ENCODE results near the gene LYPLA2.
"Not testable (repeated sequence)": the region's sequence is repeated elsewhere in the genome, so short reads cannot be mapped to it uniquely, and the experiment has no call there.

LYPLA2 gene

GRCh38 chr1:23801338-23801748, 10.4 kb downstream of the LYPLA2 start:
- no peak for DNase-seq (ENCODE audit: low spot score)

DNA sequence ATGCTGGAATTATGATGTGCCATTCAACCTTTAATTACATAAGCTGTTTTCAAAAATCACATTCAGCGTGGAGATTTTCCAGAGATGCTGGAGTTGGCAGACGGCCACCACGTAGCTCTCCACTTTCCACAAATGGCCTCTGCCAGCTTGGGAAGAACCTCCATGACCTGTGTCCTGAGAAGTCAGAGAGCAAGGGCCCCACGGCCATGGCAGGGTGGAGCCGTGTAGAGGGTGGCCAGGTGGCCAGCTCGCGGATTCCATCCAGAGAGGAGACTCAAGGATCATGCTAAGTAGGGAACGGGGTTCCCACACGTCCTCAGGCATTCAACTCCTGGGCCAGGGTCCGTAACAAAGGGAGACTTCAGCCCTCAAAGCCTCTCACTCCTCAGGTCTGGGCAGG, 10.9 kb downstream of the LYPLA2 start:
- DNase-seq (ENCODE audit: low spot score), result no peak

DNA sequence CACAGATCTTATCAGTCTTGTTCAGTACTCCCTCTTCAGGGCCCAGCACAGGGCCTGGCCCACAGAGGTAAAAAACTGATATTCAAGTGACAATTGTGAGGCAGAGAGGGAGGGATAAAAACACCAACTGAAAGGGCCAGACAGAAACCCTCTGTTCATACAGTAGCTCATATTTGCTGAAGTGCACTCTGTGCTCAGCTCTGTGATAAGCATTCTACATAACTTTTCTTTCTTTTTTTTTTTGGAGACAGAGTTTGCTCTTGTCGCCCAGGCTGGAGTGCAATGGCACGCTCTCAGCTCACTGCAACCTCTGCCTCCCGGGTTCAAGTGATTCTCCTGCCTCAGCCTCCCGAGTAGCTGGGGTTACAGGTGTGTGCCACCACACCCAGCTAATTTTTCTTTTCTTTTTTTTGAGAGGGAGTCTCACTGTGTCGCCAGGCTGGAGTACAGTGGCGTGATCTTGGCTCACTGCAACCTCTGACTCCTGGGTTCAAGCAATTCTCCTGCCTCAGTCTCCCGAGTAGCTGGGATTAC, 11.9 kb downstream of the LYPLA2 start:
- not testable (repeated sequence) for DNase-seq (ENCODE audit: low spot score)

DNA sequence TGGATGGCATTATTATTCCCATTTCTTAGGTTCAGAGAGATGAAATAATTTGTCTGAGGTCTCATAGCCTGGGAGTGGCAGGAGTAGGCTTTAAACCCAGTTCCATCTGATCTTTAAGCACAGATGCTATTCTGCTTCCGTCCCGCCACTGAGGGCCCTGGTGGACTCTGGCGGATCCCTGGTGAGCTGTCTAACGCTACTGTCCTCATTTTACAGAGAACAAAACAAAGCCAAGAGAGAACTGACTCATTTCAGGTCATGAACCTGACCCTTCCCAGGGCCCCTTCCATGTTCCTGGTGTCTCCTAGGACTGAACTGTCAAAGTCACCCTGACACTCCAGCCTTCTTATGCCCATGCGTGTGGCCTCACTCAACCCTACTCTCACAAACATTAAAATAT, 12.7 kb downstream of the LYPLA2 start:
- no peak for DNase-seq (ENCODE audit: low spot score)

- DNase-seq (ENCODE audit: low spot score), result no peak
Observed at GRCh38 chr1:23804183-23804835, 13.4 kb downstream of the LYPLA2 start.

- no peak for DNase-seq (ENCODE audit: low spot score)
Observed at GRCh38 chr1:23805025-23805424, 14.1 kb downstream of the LYPLA2 start.

DNA sequence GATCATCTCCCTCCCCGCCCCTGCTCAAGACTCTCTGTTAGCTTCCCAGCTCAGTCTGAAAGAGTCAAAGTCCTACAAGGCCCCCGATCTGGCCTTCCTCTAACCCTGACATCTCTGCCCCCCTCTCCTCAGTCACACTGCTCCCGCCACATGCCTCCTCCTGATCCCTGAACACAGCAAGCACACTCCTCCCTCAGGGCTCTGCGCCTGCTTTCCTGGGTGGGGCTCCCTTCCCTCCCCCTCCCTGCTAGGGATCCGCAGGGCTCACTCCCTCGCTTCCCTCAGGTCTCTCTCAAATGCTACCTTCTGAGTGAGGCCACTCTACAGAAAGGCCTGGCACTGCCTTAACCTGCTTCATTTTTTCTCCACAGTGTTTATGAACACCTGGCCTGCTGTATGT, 15.3 kb downstream of the LYPLA2 start:
- no peak for DNase-seq (ENCODE audit: low spot score)

GRCh38 chr1:23807453-23807852, 16.5 kb downstream of the LYPLA2 start:
- DNase-seq (ENCODE audit: low spot score), result no peak

- peak; percentile 76 for DNase-seq (ENCODE audit: low spot score)
Observed at GRCh38 chr1:23809751-23810171, 18.8 kb downstream of the LYPLA2 start.

- DNase-seq (ENCODE audit: low spot score), result peak; percentile 66
Observed at GRCh38 chr1:23810818-23811540, 20.0 kb downstream of the LYPLA2 start.

GRCh38 chr1:23814016-23814415, 23.1 kb downstream of the LYPLA2 start:
- DNase-seq (ENCODE audit: low spot score), result no peak

DNA sequence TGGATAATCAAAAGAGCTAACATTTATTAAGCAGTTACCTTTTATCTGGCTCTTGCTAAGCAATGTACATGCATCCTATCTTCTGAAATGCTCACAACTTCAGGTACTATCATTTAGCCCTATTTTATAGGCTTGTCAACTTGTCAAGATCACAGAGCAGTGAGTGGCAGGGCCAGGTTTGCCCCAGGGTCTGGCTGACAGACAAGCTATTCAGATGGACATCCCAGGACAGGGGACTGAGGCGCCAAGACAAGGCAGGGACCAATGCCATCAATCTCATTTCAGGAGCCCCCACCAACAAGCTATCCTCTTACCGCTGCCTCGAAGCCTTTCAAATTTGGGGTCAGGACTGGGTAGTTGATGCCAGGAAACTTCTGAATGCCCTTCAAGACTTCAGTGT, 25.4 kb downstream of the LYPLA2 start:
- DNase-seq (ENCODE audit: low spot score), result no peak

DNA sequence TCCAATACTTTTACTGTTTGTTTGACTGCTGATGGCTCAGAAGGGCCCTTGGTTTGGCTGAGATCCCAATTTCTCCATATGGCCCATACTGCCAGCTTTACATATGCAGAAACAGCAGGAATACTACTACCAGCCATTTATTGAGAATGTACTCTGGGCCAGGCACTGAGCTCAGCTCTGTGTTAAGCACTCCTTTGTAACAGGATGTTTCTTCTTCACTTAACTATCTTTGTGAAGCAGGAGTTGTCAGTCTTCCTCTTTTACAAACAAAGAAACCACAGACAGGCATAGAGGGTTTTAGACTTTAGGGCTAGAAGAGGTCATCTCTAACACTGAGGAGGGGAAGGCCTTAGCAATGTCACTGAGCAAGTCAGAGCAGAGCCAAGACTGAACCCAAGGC, 26.0 kb downstream of the LYPLA2 start:
- no peak for DNase-seq (ENCODE audit: low spot score)

DNA sequence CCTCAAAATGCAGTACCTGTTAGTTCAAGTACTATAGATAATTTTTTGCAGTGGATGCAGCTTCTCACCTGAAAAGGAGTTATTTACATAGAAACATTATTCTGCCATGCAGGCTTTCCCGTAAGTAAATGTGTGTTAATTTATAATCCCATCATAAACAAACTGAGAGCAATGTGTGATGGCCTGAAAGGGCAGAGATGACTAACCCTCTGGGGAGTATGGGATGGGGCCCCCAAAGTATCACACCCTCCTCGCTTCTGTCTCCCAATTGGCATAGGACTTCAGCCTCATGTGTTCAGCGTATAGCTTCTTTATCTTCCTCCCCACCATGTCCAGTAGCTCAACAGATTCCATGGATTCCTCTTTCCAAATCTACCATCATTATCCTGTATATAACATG, 26.7 kb downstream of the LYPLA2 start:
- no peak for DNase-seq (ENCODE audit: low spot score)

GRCh38 chr1:23823767-23824166, 32.8 kb downstream of the LYPLA2 start:
- DNase-seq (ENCODE audit: low spot score), result no peak

- DNase-seq (ENCODE audit: low spot score), result no peak
Observed at GRCh38 chr1:23824711-23825075, 33.7 kb downstream of the LYPLA2 start.

DNA sequence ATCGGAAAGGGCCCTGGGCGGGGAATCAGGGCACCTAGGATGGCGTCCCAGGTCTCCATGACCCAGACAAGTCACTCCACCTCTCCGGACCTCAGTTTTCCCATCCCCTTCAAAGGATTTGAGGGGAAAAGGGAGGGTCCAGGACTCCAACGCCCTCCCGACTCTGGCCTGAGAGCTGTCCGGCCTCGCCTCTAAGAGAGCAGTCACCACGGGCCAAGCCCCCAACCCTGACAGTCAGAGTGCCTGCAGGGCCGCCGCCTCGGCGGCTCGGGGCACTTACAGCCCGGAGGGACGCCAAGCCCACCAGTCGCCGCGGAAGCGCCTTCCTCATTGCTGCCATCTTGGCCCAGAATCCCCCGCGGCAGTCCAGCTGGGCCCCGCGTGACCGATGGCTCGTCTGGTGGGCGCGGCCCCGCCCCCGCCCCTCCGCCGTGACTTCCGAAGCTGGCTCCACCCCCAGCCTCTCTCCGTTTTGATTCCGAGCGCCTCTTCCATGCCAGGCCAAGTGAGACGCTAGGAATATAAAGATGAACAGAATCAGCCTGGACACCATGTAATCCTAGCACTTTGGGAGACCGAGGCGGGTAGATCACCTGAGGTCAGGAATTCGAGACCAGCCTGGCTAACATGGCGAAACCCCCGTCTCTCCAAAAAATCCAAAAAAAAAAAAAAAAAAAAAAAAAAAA, 34.3 kb downstream of the LYPLA2 start, which contains the start of gene HMGCL:
HMGCL (minus strand) TSS at position 354 of the 686 bp plus-strand sequence; CDS start at position 340, 14 bp downstream.
- peak; percentile 94 for DNase-seq (ENCODE audit: low spot score)

GRCh38 chr1:23825762-23826522, 35.0 kb downstream of the LYPLA2 start:
- no peak for DNase-seq (ENCODE audit: low spot score)

- not testable (repeated sequence) for DNase-seq (ENCODE audit: low spot score)
Observed at GRCh38 chr1:23826590-23826989, 35.6 kb downstream of the LYPLA2 start.

- DNase-seq (ENCODE audit: low spot score), result no peak
Observed at GRCh38 chr1:23827717-23828116, 36.8 kb downstream of the LYPLA2 start.

DNA sequence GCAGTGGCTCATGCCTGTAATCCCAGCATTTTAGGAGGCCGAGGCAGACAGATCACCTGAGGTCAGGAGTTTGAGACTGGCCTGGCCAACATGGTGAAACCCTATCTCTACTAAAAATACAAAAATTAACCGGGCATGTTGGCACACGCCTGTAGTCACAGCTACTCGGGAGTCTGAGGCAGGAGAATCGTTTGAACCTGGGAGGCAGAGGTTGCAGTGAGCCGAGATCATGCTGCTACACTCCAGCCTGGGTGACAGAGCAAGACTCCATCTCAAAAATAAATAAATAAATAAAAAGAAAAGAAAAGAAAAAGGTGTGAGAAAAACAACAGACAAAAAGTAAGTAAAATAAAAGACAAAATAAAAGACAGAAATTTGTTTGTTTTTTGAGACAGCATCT, 43.2 kb downstream of the LYPLA2 start:
- not testable (repeated sequence) for DNase-seq (ENCODE audit: low spot score)

DNA sequence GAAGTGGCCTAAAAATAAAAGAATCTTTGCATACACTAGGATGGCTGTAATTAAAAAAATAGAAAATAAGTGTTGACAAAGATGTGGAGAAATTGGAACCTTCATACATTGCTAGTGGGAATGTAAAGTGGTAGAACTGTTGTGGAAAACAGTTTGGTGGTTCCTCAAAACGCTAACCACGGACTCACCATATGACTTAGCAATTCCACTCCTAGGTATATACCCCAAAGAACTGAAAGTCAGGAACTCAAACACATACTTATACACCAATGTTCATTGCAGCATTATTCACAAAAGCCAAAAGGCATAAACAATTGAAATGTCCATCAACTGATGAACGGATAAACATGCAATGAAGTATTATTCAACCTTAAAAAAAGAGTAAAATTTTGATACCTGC, 45.1 kb downstream of the LYPLA2 start:
- DNase-seq (ENCODE audit: low spot score), result no peak
